SK-N-MC (cell line): ENCODE results near the gene MMRN1.

ENCODE experiments used
- DNase-seq: peaks from one replicate; pipeline ENCODE4 v3.0.0-alpha.2; 2011; ENCODE audit warnings: low read depth, low spot score
- H3K27ac ChIP-seq: fragments of 200-600 bp; sonication (generic); 2 replicates; pipeline ENCODE4 v1.5.1; 2016; ENCODE audit warnings: mixed run types
- H3K36me3 ChIP-seq: fragments of 200-600 bp; sonication (generic); 2 replicates; pipeline ENCODE4 v1.6.1; 2017; ENCODE audit warnings: antibody characterized with exemption, low read length, mixed read lengths; ENCODE audit not compliant: insufficient read depth
- H3K4me3 ChIP-seq: fragments of 200-600 bp; sonication (generic); 2 replicates; pipeline ENCODE4 v1.5.1; 2016
- H3K9ac ChIP-seq: fragments of 200-600 bp; sonication (generic); 2 replicates; pipeline ENCODE4 v1.8.0; 2017; ENCODE audit warnings: mixed run types, mixed read lengths; ENCODE audit not compliant: insufficient read length
- H3K9me3 ChIP-seq: fragments of 200-600 bp; sonication (generic); 2 replicates; pipeline ENCODE4 v1.6.1; 2017; ENCODE audit warnings: low read depth, mild to moderate bottlenecking, antibody characterized with exemption, low read length, moderate library complexity, mixed read lengths
- EZH2 ChIP-seq: fragments of 200-600 bp; sonication (generic); IDR thresholded peaks from one replicate; pipeline ENCODE4 v1.6.1; 2017; ENCODE audit warnings: antibody characterized with exemption
- FOXP2 ChIP-seq: optimal IDR thresholded peaks from 2 replicates; pipeline ENCODE3; 2011; ENCODE audit warnings: mild to moderate bottlenecking, moderate library complexity; ENCODE audit not compliant: insufficient read depth; ENCODE audit errors: extremely low read length, control extremely low read depth
- POLR2AphosphoS5 ChIP-seq: IDR thresholded peaks from 2 replicates; pipeline ENCODE4 v1.6.1; 2012; ENCODE audit warnings: mild to moderate bottlenecking, low read depth, low read length, borderline replicate concordance

MMRN1 gene

DNA sequence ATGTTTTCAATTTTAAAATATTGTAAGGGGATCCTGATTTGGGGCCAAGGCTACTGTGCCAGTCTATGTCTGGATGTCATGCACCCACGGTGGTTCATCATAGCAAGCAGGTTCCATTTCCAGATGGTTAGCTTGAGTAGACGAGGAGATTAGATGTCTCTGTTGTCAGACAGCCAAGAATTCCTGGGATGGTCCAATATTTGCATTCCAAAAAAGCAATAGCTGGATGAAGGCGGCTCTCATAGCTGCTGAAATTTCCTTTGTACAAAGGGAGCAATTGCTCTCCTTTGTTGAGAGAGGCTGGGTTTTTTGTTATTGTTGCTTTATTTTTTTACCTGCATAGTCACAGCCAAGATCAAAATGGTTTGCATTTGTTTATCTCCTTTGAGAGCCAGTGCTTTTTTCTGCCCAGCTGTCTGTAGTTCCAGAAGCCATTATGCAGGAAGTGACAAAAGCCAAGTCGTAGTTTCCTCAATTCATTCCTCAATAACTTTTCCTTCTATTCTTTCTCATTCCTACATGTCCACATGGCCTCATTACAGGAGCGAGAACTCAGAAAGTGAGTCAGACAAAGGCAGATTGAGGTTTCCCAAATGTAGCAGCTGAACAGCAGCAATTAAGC lies 107.9 kb downstream of the MMRN1 start:
- no peak overlapping the region for H3K27ac ChIP-seq
- no peaks in the 10 kb centered on the region for H3K9me3 ChIP-seq
- H3K4me3 ChIP-seq: no peak overlapping the region
- no peak overlapping the region for H3K9ac ChIP-seq
- TF ChIP-seq POLR2AphosphoS5: no peak
- no peak for TF ChIP-seq EZH2
- no peak for TF ChIP-seq FOXP2
- H3K36me3 ChIP-seq: no peaks in the 10 kb centered on the region
- no peak for DNase-seq
